GM12891 (cell line): Measurements from ENCODE around the gene BTBD3.

Source experiments
- POLR2A ChIP-seq: IDR thresholded peaks from 2 replicates; pipeline ENCODE4 v1.6.1; 2011; ENCODE audit warnings: low read depth, low read length, control low read depth
- POLR2AphosphoS5 ChIP-seq: IDR thresholded peaks from 2 replicates; pipeline ENCODE4 v1.6.1; 2011; ENCODE audit warnings: low read depth, low read length, control low read depth
- POU2F2 ChIP-seq: IDR thresholded peaks from 2 replicates; pipeline ENCODE4 v1.6.1; 2011; ENCODE audit warnings: low read depth, mild to moderate bottlenecking, control low read depth, low read length, moderate library complexity

- TF ChIP-seq POLR2AphosphoS5, result no peak
- no peak for TF ChIP-seq POLR2A
- no peak for TF ChIP-seq POU2F2
Measured at GRCh38 chr20:11888648-11889047, 29.0 kb upstream of the BTBD3 start.
